NK-92 (cell line): Measurements from ENCODE around the gene SDR42E1.
"Not testable (repeated sequence)": the region's sequence is repeated elsewhere in the genome, so short reads cannot be mapped to it uniquely, and the experiment has no call there.

ENCODE experiments used
- DNase-seq: peaks from one replicate; lab custom pipeline; 2025; ENCODE audit not compliant: unreplicated experiment; lab: John Stamatoyannopoulos, UW

Gene SDR42E1

DNA sequence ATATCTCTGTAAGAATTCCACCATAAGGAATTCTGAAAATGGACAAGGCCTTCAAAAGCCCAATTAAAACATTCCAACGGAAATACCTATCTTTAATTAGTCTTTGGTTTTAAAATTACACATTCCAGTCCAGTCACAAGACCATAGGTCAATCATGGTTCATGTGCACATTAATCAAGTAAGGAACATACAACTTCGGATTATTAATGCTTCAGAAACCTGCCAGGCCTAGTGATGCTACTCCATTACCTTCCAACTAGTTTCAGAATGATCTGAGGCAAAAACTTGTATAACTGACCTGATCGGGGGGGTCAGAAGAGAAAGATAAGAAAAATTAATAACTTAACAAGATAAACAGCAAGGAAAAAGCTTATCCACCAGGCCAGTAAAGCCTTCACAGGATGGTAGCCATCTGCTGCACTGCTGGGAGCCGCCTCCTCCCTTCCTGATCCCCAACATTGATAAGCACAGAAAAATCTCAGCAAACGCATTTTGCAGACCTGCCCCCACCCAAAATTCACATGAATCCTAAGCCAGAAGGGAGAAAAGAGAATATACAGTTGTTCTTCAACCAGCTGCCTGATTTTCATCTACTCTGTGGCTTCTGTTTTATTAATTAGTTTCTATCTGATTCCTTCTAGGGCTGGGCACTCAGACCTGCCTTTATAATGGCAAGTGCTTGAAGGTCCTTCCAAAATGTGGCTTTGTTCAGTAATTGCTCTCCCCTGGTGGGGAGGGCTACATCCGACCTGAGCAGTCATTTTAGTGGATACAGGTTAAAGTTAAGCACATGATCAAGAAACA, 6.0 kb downstream of the SDR42E1 start:
- no peak for DNase-seq

DNA sequence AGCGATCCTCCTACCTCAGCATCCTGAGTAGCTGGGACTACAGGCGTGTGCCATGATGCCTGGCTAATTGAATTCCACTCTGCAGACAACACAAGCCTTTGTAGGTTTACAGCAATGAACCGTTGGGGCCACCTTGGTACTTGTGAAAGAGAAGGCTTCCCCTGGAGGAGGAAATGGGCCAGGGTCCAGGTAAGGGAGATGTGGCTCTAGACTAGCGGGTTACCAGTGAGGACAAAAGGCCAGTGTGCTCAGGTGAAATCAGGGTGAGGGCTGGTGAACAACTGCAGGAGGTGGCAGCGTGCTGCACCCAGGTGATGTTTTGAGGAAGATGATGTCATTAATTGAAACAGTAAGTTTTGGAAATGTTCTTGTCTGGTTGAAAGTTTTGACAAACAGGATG, 6.7 kb downstream of the SDR42E1 start:
- no peak for DNase-seq

DNA sequence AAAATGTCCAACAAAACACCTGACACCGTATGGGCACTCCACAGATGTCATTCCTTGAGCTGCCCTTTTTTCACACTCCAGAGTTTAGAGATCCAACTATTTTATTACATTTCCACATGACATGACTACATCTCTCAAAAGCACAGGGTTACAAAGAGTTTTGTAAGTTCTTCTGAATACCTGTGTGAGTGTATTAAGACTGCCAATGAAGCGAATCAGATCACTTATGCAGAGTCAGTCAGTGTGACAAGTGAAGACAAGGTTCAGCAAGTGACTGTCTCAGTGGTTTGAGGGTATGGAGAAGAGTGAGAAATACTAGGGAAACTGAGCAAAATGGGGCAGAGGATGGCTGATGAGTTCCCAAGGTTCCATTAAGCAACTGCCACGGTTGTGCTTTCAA, 8.4 kb downstream of the SDR42E1 start:
- DNase-seq = no peak

DNA sequence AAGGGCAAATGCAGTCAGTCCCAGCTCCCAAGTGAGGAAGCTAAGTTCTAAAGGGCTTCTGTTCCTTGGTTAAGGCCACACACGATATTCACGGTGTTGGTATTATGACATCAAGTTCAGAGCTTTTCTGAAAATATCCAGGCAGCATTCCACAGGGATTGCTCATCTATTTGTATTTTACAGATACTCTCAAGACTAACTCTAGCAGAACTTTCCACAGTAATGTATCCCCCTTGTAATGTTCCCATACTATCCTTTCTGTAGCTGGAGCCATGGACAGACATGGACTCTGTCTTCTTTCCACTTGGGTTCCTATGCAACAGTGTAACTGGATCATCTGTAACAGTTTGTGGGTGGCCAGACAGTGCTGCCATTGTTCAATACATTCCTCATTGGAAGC, 13.5 kb downstream of the SDR42E1 start:
- DNase-seq = no peak

DNA sequence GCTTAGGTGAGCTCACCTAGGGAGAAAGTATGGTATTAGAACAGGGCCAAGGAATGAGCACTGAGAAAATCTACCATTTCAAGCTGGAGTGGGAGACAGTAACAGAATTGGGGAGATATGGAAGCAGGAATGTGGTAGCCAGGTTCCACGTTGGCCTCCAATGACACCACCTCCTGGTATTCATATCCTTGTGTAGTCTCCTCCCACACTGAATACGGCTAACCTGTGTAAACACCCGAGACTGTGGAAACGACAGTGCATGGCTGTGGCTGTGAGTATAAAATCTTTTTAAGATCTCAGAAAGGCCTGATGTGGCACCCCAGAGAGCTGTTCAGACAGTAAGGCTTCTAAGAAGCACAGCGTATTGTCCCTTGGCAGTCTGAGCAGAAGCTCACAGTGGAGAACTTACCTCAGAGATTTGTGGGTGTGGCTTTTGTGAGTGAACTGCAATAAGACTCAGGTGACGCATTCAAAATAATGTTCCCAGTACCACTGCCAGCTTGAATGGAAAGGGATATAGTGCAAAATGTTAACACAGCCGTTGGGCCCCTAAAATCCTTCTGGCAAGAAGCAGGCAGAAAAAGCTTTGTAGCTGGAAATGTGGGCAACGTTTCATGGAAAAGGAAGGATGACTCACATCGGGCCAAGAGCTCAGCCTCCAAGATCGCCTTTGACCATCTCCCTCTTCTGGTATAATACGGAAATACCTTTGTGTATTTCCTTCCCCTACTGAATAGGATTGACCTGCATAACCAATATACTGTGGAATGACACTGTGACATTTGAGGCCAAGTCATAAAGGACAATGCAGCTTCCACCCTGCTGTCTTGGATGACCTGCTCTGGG, 14.4 kb downstream of the SDR42E1 start:
- DNase-seq = no peak

DNA sequence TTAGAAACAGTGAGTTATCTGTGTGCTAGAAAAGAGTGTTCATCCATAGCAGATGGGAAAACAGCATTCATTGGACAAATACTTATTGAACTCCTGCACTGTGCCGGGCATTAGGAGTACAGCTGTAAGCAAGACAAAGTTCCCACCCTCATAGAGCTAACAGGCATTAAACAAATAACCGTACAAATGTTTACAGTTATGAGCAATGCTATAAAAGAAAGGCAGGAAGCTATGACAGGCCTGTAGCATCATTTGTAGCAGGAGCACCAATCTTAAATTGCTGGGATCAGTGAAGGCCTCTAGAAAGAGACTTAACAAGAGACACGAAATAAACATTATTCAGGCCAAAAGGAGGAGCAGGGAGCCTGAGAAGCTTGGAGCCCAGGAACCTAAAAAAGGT, 15.6 kb downstream of the SDR42E1 start:
- no peak for DNase-seq

DNA sequence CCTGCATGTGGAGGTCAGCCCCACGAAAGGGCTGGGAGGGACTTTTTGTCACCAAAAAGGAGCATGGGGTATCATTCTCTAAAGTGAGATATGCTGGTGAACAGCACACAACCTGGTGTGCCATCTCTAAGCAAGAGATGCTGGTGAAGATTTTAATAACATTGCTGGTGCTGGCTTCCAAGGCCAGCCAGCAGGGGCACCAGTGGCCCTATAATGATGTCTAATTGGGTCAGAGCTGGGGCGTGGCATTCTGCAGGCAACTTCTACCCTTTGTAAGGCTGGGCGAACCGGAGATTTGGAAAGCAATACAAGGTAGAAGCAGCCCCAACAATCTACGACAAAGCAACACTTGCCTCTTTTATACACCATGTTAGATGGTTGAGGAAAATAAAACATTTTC, 16.8 kb downstream of the SDR42E1 start:
- DNase-seq = no peak

DNA sequence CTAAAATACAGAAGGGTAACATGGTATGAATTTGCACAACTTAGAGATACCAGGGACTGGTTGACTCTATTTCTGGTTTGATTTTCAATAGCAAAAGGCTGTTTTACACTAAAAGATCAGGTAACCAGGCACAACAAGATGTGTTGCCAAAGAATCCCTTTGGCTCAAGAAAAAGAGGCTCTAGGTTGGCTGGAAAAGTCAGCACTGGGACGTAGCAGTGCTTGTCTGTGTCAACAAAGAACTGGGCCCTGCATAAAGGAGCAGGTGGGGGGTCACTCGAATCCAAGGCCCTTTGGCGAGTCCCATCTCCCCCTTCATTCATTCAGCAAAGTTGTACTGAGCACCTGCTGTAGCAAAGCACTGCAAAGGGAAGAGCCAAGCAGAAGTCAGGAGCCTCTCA, 18.4 kb downstream of the SDR42E1 start:
- DNase-seq = no peak

DNA sequence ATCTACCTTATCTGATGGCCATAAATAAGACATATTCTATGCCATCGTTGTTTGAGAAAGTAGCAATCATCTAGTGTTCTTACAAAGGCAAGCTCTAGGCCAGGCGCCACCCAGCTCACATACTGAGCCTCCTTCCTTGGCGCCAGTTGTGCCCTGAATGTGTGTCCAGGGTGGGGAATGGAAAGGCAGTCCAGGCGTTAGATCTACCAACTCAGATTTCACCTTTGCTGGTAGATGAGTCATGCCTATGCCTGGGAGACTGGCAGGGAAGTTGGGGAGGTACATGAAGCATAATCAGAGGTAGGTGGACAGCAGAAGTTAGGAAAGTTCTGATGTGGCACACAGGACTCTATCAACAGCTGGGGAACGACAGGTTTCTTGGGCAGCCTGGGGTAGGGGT, 23.6 kb downstream of the SDR42E1 start:
- DNase-seq = no peak

DNA sequence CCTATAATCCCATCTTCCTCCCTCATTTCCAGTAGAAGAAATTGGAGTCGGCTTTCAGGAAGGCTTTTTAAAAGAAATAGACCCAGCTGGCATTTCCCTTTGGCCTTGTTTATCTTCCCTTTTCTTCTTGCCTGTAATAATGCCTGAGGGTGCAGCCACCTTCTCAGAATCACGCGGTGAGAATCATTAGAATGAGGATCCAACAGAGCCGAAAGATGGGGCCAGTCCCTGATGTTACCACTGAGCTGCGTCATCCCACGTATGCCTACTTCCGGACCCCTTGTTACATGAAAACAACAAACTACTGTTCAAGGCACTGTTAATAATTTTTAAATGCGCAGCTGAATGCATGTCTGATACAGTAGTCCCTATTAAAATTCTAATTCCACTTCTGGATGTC, 24.1 kb downstream of the SDR42E1 start:
- DNase-seq = no peak

DNA sequence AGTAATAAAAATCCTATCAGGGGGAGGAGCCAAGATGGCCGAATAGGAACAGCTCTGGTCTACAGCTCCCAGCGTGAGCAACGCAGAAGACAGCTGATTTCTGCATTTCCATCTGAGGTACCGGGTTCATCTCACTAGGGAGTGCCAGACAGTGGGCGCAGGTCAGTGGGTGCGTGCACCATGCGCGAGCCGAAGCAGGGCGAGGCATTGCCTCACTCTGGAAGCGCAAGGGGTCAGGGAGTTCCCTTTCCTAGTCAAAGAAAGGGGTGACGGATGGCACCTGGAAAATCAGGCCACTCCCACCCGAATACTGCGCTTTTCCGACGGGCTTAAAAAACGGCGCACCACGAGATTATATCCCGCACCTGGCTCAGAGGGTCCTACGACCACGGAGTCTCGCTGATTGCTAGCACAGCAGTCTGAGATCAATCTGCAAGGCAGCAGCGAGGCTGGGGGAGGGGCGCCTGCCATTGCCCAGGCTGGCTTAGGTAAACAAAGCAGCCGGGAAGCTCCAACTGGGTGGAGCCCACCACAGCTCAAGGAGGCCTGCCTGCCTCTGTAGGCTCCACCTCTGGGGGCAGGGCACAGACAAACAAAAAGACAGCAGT, 33.8 kb downstream of the SDR42E1 start:
- not testable (repeated sequence) for DNase-seq

DNA sequence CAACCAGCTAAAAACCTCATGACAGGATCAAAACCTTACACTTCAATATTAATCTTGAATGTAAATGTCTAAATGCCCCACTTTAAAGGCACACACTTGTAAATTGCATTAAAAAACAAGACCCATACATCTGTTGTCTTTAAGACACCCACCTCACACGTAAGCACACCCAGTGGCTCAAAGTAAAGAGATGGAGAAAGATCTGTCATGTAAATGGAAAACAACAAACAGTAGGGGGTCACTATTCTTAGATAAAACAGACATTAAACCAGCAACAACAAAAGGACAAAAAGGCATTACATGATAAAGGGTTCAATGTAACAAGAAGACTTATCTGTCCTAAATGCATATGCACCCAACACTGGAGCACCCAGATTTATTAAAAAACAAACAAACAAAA, 35.6 kb downstream of the SDR42E1 start:
- DNase-seq = no peak

DNA sequence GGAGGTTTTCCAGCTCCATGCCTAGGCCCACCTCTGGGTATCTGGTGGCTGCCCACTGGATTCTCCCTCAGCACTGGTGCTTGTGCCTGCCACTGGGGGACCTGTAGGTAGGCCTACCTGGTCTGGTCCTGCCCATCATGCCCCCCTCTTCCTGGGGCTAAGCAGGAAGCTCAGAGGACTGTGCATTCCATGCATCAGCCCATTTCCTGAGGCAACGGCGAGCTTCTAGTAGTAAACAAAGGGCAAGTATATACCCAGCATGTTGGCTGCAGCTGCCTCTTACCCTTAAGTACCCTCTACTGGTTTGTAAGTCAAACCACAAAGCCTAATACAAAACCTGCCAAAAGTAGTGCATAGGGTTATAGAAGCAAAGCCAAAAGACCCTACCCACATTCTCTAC, 37.5 kb downstream of the SDR42E1 start:
- no peak for DNase-seq

DNA sequence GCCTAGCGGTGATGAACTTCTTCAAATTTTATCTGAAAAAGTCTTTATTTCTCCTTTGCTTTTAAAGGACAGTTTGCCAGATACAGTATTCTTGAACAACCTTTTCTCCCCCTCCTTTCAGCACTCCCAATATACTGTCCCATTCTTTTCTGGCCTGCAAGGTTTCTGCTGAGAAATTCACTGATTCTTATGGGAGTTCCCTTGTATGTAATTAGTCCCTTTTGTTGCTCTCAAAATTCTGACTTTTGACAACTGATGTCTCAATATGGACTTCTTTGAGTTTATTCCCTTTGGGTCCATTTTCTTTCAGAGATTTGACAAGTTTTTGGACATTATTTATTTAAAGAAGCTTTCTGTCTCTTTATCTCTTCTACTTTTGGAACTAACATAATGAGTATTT, 39.4 kb downstream of the SDR42E1 start:
- DNase-seq = no peak

DNA sequence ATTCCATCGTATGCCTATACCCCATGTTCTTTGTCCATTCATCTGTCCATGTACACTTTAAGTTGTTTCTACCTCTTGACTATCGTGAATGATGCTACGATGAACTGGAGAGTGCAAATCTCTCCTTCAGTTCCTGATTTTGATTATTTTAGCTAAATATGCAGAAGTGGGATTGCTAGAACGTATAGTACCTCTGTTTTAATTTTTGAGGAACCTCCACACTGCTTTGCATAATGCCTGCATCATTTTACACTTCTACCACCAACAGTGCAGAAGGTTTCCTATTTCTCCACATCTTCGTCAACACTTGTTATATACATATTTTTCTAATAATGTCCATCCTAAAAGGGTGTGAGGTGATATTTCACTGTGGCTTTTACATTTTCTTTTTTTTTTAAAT, 43.9 kb downstream of the SDR42E1 start:
- DNase-seq = no peak

DNA sequence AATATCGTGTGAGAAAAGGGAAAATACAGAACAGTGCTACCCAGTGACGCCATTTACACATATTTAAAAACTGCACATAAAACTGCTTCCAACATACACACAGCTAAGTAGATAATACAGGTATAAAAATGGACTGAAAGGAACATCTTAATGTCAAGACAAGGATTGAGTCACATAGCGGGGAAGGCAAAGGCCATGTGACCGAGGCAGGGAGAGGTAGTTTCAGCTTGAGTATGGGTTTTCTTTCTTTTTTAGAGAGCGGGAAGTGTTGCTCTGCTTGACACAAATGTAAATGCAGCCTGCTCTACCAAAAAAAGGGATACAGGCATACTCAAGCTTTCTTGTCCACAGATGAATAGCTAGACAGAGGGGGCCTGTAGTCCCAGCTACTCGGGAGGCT, 46.5 kb downstream of the SDR42E1 start:
- no peak for DNase-seq

DNA sequence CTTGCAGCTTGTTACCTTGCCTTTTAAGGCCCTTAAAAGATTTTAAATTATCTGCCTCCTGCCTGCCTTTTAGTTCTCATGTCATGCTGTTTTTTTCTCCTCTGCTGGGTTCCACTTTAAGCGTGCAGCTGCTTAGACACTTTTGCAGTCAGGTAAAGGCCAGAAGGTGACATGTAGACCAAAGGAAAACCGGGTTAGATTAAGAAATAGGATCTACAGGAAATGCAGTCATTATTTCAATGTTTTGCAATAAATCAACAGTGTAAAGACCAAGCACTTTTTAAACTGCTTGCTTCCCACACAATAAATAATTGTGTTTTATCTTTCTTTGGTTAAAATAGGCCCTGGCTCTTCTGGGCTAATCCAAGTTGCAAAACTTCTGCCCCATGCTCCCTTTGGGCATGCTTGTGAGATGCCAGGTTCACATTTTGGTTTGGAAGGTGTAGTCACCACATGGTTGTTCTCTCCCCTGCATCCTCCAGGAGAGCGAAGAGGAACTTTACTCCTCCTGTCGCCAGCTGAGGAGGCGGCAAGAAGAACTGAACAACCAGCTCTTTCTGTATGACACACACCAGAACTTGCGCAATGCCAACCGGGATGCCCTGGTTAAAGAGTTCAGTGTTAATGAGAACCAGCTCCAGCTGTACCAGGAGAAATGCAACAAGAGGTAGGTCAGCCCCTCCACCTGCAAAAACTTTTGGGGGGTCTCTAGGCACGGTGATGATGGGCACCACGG, 54.9 kb downstream of the SDR42E1 start:
- no peak for DNase-seq

DNA sequence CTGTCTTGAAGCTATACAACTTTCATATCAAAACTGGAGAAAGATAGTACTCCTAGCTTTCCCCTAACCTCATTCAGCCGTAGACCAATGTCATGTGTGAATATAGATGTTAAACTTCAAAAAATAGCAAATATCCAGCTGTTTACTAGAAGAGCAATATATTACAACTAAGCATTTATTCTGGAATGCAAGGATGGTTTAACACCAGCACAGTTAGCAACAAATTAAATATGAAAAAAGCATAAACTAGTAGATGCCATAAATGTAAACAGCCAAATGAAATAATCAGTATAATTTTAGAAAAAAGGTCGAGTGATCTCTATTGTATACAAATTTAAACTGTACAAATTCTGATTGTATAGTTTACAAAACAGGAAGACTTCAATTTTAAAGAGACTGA, 59.7 kb downstream of the SDR42E1 start:
- DNase-seq = no peak

DNA sequence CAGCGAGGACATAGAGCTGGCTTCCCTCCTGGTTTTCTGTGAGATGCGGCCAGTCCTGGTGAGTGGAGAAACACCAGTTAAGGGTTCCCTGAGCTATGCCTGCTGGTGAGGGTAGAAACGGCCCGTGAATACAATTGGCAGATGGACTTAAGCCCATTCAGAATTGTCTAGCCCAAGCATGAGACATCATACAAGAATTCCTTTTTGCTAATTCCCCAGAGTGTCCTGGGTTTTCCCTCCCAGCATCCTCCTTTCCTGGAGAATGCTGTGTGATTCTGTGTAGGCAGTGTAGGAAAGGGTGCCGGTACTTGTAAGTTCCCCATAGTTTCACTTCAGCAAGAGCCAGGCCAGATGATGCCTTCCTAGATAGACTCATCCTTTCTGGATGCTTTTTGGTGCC, 65.1 kb downstream of the SDR42E1 start:
- DNase-seq = no peak

DNA sequence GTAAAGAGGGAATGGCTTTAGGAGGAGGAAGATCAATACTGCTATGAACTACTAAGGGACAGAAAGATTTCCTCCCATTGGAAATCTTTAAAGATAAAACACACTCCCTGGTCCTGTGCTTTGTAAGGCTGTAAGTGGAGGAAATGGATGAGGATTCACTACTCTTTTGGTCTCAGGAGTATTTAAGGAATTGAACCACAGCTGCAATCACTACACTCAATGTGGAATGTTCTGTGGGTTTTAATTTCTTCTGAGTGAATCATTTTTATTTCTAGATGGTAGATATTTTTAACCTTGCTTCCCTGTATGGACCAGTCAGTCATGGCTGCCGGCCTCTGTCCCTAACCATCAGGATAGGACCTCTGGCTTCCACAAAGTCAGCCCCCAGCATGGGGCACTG, 65.6 kb downstream of the SDR42E1 start:
- no peak for DNase-seq

DNA sequence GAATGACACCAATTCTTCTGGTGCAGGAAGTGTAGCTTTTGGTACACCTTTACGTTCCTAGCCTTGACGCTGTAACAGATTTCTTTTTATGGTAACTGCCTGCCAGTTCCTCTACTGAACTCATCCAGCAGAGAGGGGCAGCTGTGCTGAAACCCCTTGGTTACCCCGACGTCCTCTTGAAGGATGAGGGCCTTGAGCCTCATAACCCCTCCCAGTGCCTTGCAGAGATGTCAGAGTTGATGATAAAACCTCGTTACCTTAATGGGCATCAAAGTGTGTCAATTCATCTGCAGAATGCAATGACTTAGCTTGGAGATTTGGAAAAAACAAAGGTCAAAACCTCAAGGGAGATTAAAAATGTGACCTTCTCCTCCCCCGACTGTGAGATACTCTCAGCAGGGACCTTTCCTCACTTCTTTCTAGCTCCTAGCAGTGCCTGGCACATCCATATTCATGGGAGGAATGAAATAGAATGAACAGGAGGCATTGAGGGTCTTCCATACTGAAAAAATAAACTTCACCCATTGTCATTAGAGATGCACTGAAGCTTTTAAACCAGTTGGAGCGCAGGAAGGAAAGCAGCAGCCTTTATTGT, 69.2 kb downstream of the SDR42E1 start:
- DNase-seq = no peak
